Keratinocyte (primary cell): ENCODE data around the gene ARMC9.

ENCODE experiments used
- CTCF ChIP-seq, 3 experiments: IDR thresholded peaks in 1 of 3; conservative IDR thresholded peaks in 1 of 3; optimal IDR thresholded peaks in 1 of 3; 2 replicates in 2 of 3; 3 replicates in 1 of 3; pipeline versions ENCODE3 to v1.5.1; 2011; ENCODE audit warnings: low read length in 3 of 3, mild to moderate bottlenecking in 3 of 3, moderate library complexity in 2 of 3, control low read depth in 1 of 3, inconsistent platforms in 1 of 3; ENCODE audit not compliant: insufficient read depth in 2 of 3; ENCODE audit errors: extremely low read depth in 1 of 3
- EZH2 ChIP-seq: IDR thresholded peaks from one replicate; pipeline ENCODE4 v1.6.1; 2012; ENCODE audit warnings: inconsistent platforms, mild to moderate bottlenecking, low read length, moderate library complexity

DNA sequence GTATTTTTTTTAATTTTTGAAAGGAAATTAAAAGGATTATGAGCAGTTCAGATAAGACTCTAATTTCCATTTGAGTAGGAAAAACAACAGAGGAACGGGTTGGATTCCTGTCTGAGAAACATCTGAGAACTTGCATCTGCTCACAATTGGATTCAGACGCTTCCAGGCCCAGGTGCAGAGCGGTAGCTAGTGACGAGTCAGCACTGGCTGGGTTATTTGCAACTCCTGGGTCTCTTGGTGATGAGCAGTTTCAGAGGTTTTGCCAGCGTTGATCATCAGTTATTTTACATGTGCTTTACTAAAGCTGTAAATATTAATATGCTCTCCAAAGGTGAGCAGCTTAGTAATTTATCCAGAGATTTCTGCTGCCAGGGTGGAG, 158.0 kb downstream of the ARMC9 start:
- TF ChIP-seq CTCF (optimal IDR thresholded peaks at IDR 0.05 in 1 of 3, IDR thresholded peaks at IDR 0.05 in 1 of 3, conservative IDR thresholded peaks at IDR 0.05 in 1 of 3; ENCODE audit: extremely low read depth in 1 of 3, insufficient read depth in 2 of 3, low read length in 3 of 3) = no peak
- no peak for TF ChIP-seq EZH2
